ENCODE measurements around the gene MRPS2.

The MRPS2 gene

GRCh38 chr9:135485385-135485784 lies 15.1 kb upstream of the MRPS2 start:
- no peak for DNase-seq
- no peaks in the 10 kb centered on the region for H3K36me3 ChIP-seq (replicated peaks)
- H3K27ac ChIP-seq: no peak overlapping the region
- H3K27me3 ChIP-seq (replicated peaks): no peaks in the 10 kb centered on the region
- no peak for TF ChIP-seq CTCF (IDR thresholded peaks at IDR 0.05; ENCODE audit: low read depth, low read length, missing control alignments)
- in situ Hi-C loops (cut with HindIII; ENCODE audit: low pct_ligation_motif_present, low sequenced_read_pairs): no loop called here
- no peak overlapping the region for H3K4me3 ChIP-seq (ENCODE audit: low read depth, low read length)

GRCh38 chr9:135485832-135486231 lies 14.7 kb upstream of the MRPS2 start:
- H3K36me3 ChIP-seq (replicated peaks): no peaks in the 10 kb centered on the region
- no peak overlapping the region for H3K27ac ChIP-seq
- no peaks in the 10 kb centered on the region for H3K27me3 ChIP-seq (replicated peaks)
- H3K4me3 ChIP-seq (ENCODE audit: low read depth, low read length): no peak overlapping the region
- in situ Hi-C loops (cut with HindIII; ENCODE audit: low pct_ligation_motif_present, low sequenced_read_pairs): no loop called here
- no peak for TF ChIP-seq CTCF (IDR thresholded peaks at IDR 0.05; ENCODE audit: low read depth, low read length, missing control alignments)
- no peak for DNase-seq

GRCh38 chr9:135486267-135487065 lies 14.0 kb upstream of the MRPS2 start:
- no peak overlapping the region for H3K4me3 ChIP-seq (ENCODE audit: low read depth, low read length)
- no peak overlapping the region for H3K27ac ChIP-seq
- in situ Hi-C loops (cut with HindIII; ENCODE audit: low pct_ligation_motif_present, low sequenced_read_pairs): no loop called here
- TF ChIP-seq CTCF (IDR thresholded peaks at IDR 0.05; ENCODE audit: low read depth, low read length, missing control alignments): no peak
- H3K27me3 ChIP-seq (replicated peaks): no peaks in the 10 kb centered on the region
- no peaks in the 10 kb centered on the region for H3K36me3 ChIP-seq (replicated peaks)
- DNase-seq: no peak

- Histone ChIP-seq H3K36me3 (replicated peaks) (no peaks in the 10 kb centered on the region), H3K27me3 (replicated peaks) (no peaks in the 10 kb centered on the region), H3K27ac (no peak overlapping the region), H3K4me3 (ENCODE audit: low read depth, low read length) (no peak overlapping the region)
- in situ Hi-C loops (cut with HindIII; ENCODE audit: low pct_ligation_motif_present, low sequenced_read_pairs): no loop called here
- DNase-seq: no peak
- no peak for TF ChIP-seq CTCF (IDR thresholded peaks at IDR 0.05; ENCODE audit: low read depth, low read length, missing control alignments)
These were observed 13.0 kb upstream of the MRPS2 start for GRCh38 chr9:135487281-135488012.

- no peak for TF ChIP-seq CTCF (IDR thresholded peaks at IDR 0.05; ENCODE audit: low read depth, low read length, missing control alignments)
- no peak overlapping the region for H3K4me3 ChIP-seq (ENCODE audit: low read depth, low read length)
- in situ Hi-C loops (cut with HindIII; ENCODE audit: low pct_ligation_motif_present, low sequenced_read_pairs): no loop called here
- H3K27ac ChIP-seq: no peak overlapping the region
- no peaks in the 10 kb centered on the region for H3K27me3 ChIP-seq (replicated peaks)
- DNase-seq: no peak
- no peaks in the 10 kb centered on the region for H3K36me3 ChIP-seq (replicated peaks)
These were observed 12.5 kb upstream of the MRPS2 start for GRCh38 chr9:135488013-135488330.

Measured in brain microvascular endothelial cell (primary cell).